Breast epithelium (tissue), 4 donors: ENCODE data around the gene CACNA2D3. TPM values are rescaled to one million over a fixed set of nuclear protein-coding genes. Genes with fewer than 3 reads are reported as not detected.

Experiments
- DNase-seq, 2 donors: peaks; one replicate each; pipeline ENCODE4 v3.0.0-alpha.2; 2019; ENCODE audit warnings: low spot score in 2 of 2
- H3K27ac ChIP-seq, 2 donors: fragments of 200-600 bp; sonication (generic) in 1 of 2; one replicate each; pipeline ENCODE4 v1.5.1; 2016 to 2019; ENCODE audit warnings: mild to moderate bottlenecking in 1 of 2
- H3K27me3 ChIP-seq, 2 donors: fragments of 200-600 bp; sonication (generic) in 1 of 2; one replicate each; pipeline versions ENCODE4 v1.5.1 to v1.6.0; 2017 to 2019; ENCODE audit warnings: control low read depth in 1 of 2, mild to moderate bottlenecking in 1 of 2
- H3K36me3 ChIP-seq: fragments of 200-600 bp; one replicate; pipeline ENCODE4 v1.5.1; 2019
- H3K4me1 ChIP-seq, 2 donors: fragments of 200-600 bp; sonication (generic); one replicate each; pipeline ENCODE4 v1.5.1; 2016 to 2019; ENCODE audit warnings: control low read depth in 1 of 2
- H3K4me3 ChIP-seq, 3 donors: fragments of 200-600 bp; sonication (generic); 1 replicate in 2 of 3; 2 replicates in 1 of 3; pipeline ENCODE4 v1.5.1; 2016 to 2019; ENCODE audit warnings: mild to moderate bottlenecking in 3 of 3, moderate library complexity in 2 of 3
- H3K9me3 ChIP-seq, 2 donors: fragments of 200-600 bp; sonication (generic) in 1 of 2; one replicate each; pipeline ENCODE4 v1.5.1; 2016 to 2019; ENCODE audit warnings: control low read depth in 1 of 2
- POLR2A ChIP-seq: fragments of 450-650 bp; IDR thresholded peaks from one replicate; pipeline ENCODE4 v1.6.1; 2016; ENCODE audit warnings: antibody characterized with exemption, mild to moderate bottlenecking, moderate library complexity
- POLR2AphosphoS5 ChIP-seq, 3 donors: sonication (generic); formaldehyde crosslinking; IDR thresholded peaks; one replicate each; pipeline ENCODE4 v1.6.1; 2017; ENCODE audit warnings: antibody characterized with exemption in 3 of 3
- intact Hi-C: fragments of 100-400 bp; cut with DNase I; formaldehyde crosslinking; loops from one replicate; pipeline ENCODE4 v1.15.1; 2023; ENCODE audit warnings: low total_unique reads
- total RNA-seq, 3 donors: library from RNA; depleted of rRNA; stranded (reverse); fragments of >200 nt; gene quantifications; one replicate each; pipeline ENCODE4 v1.1.0, GENCODE V29; 2016
- TF ChIP-seq, protein P1 (sequence below), 3 donors: fragments of 450-650 bp; IDR thresholded peaks; one replicate each; pipeline ENCODE4 v1.5.1; 2016 to 2017; ENCODE audit warnings: antibody characterized with exemption in 3 of 3, mild to moderate bottlenecking in 3 of 3, moderate library complexity in 3 of 3

CACNA2D3 gene
- total RNA-seq, 3 donors from 2014 or later: 0.59 to 3.4 (median 2.3) TPM

DNA sequence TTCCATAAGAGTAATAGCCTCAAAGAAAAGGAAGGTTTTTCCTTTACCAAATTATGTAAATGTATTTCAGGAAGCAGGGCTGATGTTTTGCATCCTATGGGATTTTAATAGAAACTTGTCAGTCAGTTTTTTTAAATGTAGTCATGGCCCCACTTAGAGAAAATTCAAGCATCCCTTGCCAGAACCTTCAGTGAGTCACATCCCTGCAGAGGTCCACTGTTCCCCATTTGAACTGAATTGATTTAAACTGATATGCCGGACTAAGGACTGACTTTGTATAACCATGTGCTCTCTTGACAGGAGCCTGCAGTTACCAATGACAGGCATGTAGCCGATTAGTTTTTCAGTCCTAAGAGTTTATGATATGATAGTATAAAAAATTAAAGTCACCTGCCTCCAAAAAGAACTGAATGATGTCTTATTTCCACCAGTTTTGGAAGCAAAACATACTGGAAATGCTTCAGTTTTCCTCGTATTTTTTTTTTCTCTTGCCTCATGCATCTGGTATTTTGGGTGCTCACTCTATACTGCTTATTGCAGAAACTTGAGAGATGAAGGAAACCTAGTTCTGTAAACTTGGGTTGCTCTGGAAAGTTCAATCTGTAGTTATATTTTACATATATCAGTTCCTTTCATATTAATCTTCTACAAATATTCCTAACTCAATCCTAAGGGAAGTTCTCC is 774.8 kb downstream of the CACNA2D3 start:
- TF ChIP-seq POLR2AphosphoS5 (IDR thresholded peaks at IDR 0.05) (no peak), POLR2A (no peak)
- TF ChIP-seq, protein P1, sequence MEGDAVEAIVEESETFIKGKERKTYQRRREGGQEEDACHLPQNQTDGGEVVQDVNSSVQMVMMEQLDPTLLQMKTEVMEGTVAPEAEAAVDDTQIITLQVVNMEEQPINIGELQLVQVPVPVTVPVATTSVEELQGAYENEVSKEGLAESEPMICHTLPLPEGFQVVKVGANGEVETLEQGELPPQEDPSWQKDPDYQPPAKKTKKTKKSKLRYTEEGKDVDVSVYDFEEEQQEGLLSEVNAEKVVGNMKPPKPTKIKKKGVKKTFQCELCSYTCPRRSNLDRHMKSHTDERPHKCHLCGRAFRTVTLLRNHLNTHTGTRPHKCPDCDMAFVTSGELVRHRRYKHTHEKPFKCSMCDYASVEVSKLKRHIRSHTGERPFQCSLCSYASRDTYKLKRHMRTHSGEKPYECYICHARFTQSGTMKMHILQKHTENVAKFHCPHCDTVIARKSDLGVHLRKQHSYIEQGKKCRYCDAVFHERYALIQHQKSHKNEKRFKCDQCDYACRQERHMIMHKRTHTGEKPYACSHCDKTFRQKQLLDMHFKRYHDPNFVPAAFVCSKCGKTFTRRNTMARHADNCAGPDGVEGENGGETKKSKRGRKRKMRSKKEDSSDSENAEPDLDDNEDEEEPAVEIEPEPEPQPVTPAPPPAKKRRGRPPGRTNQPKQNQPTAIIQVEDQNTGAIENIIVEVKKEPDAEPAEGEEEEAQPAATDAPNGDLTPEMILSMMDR (IDR thresholded peaks at IDR 0.05): no peak
- H3K36me3 ChIP-seq: no peaks in the 10 kb centered on the region
- H3K9me3 ChIP-seq: no peaks in the 10 kb centered on the region
- H3K27ac ChIP-seq: no peak overlapping the region
- H3K4me1 ChIP-seq: no peaks in the 10 kb centered on the region
- DNase-seq: no peak
- H3K27me3 ChIP-seq: no peaks in the 10 kb centered on the region
- intact Hi-C loops: loop anchor here (5.0 kb wide), 1 partner anchor 1045 kb away; no protein-coding TSS in a partner anchor
- H3K4me3 ChIP-seq: no peak overlapping the region

DNA sequence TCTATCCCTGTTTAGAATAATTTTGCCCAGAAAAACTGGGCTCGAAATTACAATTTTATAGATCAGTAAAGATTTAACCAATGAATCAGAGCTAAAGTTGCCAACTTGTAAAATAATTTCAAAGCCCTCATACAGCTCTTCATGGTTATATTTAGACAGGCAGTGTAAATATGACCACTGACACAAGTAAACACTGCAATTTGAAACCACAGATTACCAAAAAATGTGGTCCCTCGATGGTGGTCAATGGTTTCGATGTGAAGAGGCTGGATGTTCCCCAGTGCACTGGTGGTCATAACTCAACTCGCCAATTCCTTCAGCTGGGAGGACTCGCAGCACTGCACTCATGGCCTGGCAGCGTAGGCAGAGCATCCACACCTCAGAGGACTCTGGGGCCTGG is 776.9 kb downstream of the CACNA2D3 start:
- no peak for TF ChIP-seq POLR2AphosphoS5 (IDR thresholded peaks at IDR 0.05)
- no peak for TF ChIP-seq POLR2A
- TF ChIP-seq, protein P1 (IDR thresholded peaks at IDR 0.05): no peak
- Histone ChIP-seq H3K36me3 (no peaks in the 10 kb centered on the region), H3K4me1 (no peaks in the 10 kb centered on the region), H3K9me3 (no peaks in the 10 kb centered on the region), H3K27ac (no peak overlapping the region), H3K27me3 (no peaks in the 10 kb centered on the region), H3K4me3 (no peak overlapping the region)
- no peak for DNase-seq
- intact Hi-C loops: loop anchor here (5.0 kb wide), 1 partner anchor 1047 kb away; no protein-coding TSS in a partner anchor

DNA sequence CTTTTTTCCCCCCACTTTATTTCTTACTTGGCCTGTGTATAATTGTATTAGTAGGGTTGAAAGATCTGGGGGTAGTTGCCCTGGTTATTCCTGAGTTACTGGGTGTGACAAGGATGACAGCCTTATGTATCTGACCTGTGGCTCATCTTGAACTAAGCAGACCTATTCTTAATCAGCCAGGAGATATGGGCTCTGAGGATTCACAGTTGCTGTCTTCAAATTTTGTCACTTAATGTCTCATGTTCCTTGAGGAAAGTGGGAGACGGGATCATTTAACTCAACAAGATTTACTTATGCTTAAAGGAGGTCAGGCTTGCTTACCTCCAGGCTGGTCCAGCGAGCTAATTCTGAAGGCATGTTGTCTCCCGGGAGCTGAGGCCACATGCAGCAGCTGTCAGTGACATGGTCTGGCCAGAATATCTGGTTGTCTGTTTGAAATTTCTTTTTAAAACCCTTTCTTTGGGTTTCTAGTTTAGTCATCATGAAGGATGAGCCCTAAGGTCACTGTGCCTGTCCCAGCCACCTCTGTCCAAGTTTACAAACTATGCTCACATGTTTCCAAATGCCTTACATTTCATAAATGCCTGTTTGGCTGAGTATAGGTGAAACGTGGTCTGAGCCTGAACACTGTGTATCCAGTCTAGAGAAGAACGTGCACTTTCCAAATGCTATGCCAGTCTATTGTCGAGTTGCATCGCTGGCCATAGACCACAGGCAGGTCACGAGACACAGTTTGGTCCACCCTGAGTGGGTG is 778.7 kb downstream of the CACNA2D3 start:
- H3K27me3 ChIP-seq: no peaks in the 10 kb centered on the region
- no peaks in the 10 kb centered on the region for H3K4me1 ChIP-seq
- no peak for DNase-seq
- no peak overlapping the region for H3K27ac ChIP-seq
- no peak overlapping the region for H3K4me3 ChIP-seq
- TF ChIP-seq POLR2AphosphoS5 (IDR thresholded peaks at IDR 0.05): no peak
- TF ChIP-seq, protein P1 (IDR thresholded peaks at IDR 0.05): no peak
- no peak for TF ChIP-seq POLR2A
- no peaks in the 10 kb centered on the region for H3K9me3 ChIP-seq
- no peaks in the 10 kb centered on the region for H3K36me3 ChIP-seq
- intact Hi-C loops: no loop called here

DNA sequence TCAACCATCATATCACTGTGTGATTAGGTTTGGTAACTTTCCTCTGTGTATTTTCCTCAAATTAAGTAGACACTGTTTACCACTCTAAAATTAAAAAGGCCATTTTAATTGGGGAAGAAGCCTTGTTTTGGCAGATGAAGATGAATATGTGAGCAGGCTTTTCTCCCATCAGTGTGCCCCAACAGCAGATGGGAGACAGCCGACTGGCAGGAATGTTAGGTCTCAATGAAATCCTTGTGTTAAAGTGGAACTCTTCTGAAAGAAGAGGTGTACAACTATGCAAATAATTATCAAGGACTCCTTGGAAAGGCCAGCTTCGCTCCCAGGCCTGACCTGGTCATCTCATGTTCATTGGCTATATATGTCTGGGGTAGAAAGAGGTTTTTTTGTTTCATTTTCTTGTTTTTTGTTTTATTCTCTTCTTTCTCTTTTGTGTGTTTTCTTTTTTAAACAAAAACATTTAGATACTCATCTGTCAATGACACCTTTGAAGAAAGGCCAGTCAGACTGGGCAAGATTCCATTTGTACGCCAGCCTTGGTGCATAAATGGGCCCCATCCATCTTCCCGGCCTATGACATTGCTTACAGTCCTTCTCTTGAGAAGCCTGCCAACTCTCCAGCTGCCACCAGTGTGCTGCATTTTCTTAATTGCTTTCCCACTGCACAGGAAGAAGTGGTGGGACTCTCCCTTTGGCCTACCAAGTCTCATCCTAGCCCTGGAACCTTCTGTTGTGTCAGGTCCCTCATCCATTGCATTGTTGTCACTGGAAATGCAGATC is 779.7 kb downstream of the CACNA2D3 start:
- intact Hi-C loops: no loop called here
- no peak overlapping the region for H3K27ac ChIP-seq

More for the DNA sequence above, 779.7 kb downstream of the CACNA2D3 start:
- no peak for DNase-seq
- TF ChIP-seq POLR2A (no peak), POLR2AphosphoS5 (IDR thresholded peaks at IDR 0.05) (no peak)
- TF ChIP-seq, protein P1 (IDR thresholded peaks at IDR 0.05): no peak
- no peak overlapping the region for H3K4me3 ChIP-seq
- H3K27me3 ChIP-seq: no peaks in the 10 kb centered on the region
- no peaks in the 10 kb centered on the region for H3K9me3 ChIP-seq
- H3K4me1 ChIP-seq: no peaks in the 10 kb centered on the region
- H3K36me3 ChIP-seq: no peaks in the 10 kb centered on the region
